Measurements from ENCODE around the gene C17orf75.

C17orf75 gene

GRCh38 chr17:32283745-32284201 is 58.2 kb downstream of the C17orf75 start:
- H3K27ac ChIP-seq, result peak overlapping the region; percentile 10; the same call in 1 of the 2 replicates
- no peak for TF ChIP-seq Cebpa-rat (IDR thresholded peaks at IDR 0.05)
- H3K27me3 ChIP-seq, result no peaks in the 10 kb centered on the region
- peak overlapping the region; percentile 33; the same call in 1 of the 2 replicates for H3K4me3 ChIP-seq
- no peaks in the 10 kb centered on the region for H3K36me3 ChIP-seq
- peaks cover 56% of the 10 kb centered on the region for H3K4me1 ChIP-seq
- H3K9me3 ChIP-seq, result no peaks in the 10 kb centered on the region
- peak overlapping the region; percentile 27; the same call in 1 of the 2 replicates for H3K9ac ChIP-seq
- no peaks in the 10 kb centered on the region for H4K20me1 ChIP-seq
- peak overlapping the region; percentile 90 for H3K4me2 ChIP-seq

- TF ChIP-seq Cebpa-rat (IDR thresholded peaks at IDR 0.05), result no peak
- no peaks in the 10 kb centered on the region for H3K27me3 ChIP-seq
- H3K4me1 ChIP-seq, result peaks cover 44% of the 10 kb centered on the region
- no peak overlapping the region for H3K4me2 ChIP-seq
- no peaks in the 10 kb centered on the region for H3K9me3 ChIP-seq
- H3K36me3 ChIP-seq, result no peaks in the 10 kb centered on the region
- no peaks in the 10 kb centered on the region for H4K20me1 ChIP-seq
- no peak overlapping the region for H3K9ac ChIP-seq
- no peak overlapping the region for H3K4me3 ChIP-seq
- no peak overlapping the region for H3K27ac ChIP-seq
These were observed 60.9 kb downstream of the C17orf75 start for GRCh38 chr17:32281011-32281451.

GRCh38 chr17:32279891-32280716 is 61.9 kb downstream of the C17orf75 start:
- H3K9me3 ChIP-seq, result no peaks in the 10 kb centered on the region
- H3K4me1 ChIP-seq, result peaks cover 44% of the 10 kb centered on the region
- no peaks in the 10 kb centered on the region for H3K27me3 ChIP-seq
- no peak for TF ChIP-seq Cebpa-rat (IDR thresholded peaks at IDR 0.05)
- H4K20me1 ChIP-seq, result no peaks in the 10 kb centered on the region
- no peaks in the 10 kb centered on the region for H3K36me3 ChIP-seq
- H3K4me2 ChIP-seq, result no peak overlapping the region
- no peak overlapping the region for H3K4me3 ChIP-seq
- no peak overlapping the region for H3K27ac ChIP-seq
- no peak overlapping the region for H3K9ac ChIP-seq

- H3K27ac ChIP-seq, result no peak overlapping the region
- H3K36me3 ChIP-seq, result no peaks in the 10 kb centered on the region
- TF ChIP-seq Cebpa-rat (IDR thresholded peaks at IDR 0.05), result no peak
- no peaks in the 10 kb centered on the region for H3K27me3 ChIP-seq
- no peak overlapping the region for H3K4me3 ChIP-seq
- no peak overlapping the region for H3K4me2 ChIP-seq
- H3K4me1 ChIP-seq, result peaks cover 37% of the 10 kb centered on the region
- H4K20me1 ChIP-seq, result no peaks in the 10 kb centered on the region
- no peak overlapping the region for H3K9ac ChIP-seq
- no peaks in the 10 kb centered on the region for H3K9me3 ChIP-seq
These were observed 63.2 kb downstream of the C17orf75 start for GRCh38 chr17:32278815-32279214.
